Muscle layer of duodenum (tissue), 2 donors: Measurements from ENCODE around the gene NT5C2.
A peak's percentile ranks its signal among the peaks of the same experiment; 100 is the strongest.
"Not testable (repeated sequence)": the region's sequence is repeated elsewhere in the genome, so short reads cannot be mapped to it uniquely, and the experiment has no call there.

Experiments used
- H3K27ac ChIP-seq: one replicate; pipeline ENCODE4 v1.7.0; 2013; ENCODE audit warnings: mild to moderate bottlenecking, low read length
- H3K27me3 ChIP-seq: one replicate; pipeline ENCODE4 v1.7.0; 2013; ENCODE audit warnings: low read depth, mild to moderate bottlenecking, control low read depth, low read length
- H3K36me3 ChIP-seq, 2 donors: one replicate each; pipeline ENCODE4 v1.7.0; 2013; ENCODE audit warnings: low read length in 2 of 2, control low read depth in 1 of 2, mild to moderate bottlenecking in 1 of 2; ENCODE audit not compliant: insufficient read depth in 2 of 2, control insufficient read depth in 1 of 2
- H3K4me1 ChIP-seq, 2 donors: one replicate each; pipeline ENCODE4 v1.7.0; 2013; ENCODE audit warnings: low read length in 2 of 2, mild to moderate bottlenecking in 2 of 2, control low read depth in 1 of 2, moderate library complexity in 1 of 2; ENCODE audit not compliant: insufficient read depth in 2 of 2, control insufficient read depth in 1 of 2
- H3K4me3 ChIP-seq, 2 donors: one replicate each; pipeline ENCODE4 v1.7.0; 2013; ENCODE audit warnings: low read length in 2 of 2, low read depth in 1 of 2, mild to moderate bottlenecking in 1 of 2
- H3K9me3 ChIP-seq, 2 donors: one replicate each; pipeline ENCODE4 v1.7.0; 2013; ENCODE audit warnings: low read length in 2 of 2, control low read depth in 1 of 2, mild to moderate bottlenecking in 1 of 2; ENCODE audit not compliant: control insufficient read depth in 1 of 2
- donor health status: healthy.

The NT5C2 gene

DNA sequence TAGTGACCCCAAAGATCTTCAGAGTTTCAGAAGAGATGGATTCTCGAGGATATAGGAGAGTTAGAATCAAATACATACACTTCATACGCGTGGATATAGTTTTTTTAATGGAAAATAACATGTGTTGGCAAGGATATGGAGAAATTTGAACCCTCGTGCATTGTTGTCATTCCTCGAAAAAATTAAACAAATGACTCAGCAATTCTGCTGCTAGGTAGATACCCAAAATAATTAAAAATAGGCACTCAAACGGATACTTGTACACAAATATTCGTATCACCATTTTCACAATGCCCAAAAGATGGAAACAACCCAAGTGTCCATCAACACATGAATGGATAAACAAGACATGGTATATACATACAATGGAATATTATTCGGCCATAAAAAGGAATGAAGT, 5.6 kb upstream of the NT5C2 start:
- Histone ChIP-seq H3K27ac (no peak overlapping the region), H3K9me3 (no peaks in the 10 kb centered on the region), H3K4me1 (peaks cover 0 to 2% of the 10 kb centered on the region in 2 donors), H3K36me3 (no peaks in the 10 kb centered on the region), H3K27me3 (no peaks in the 10 kb centered on the region), H3K4me3 (no peak overlapping the region)

DNA sequence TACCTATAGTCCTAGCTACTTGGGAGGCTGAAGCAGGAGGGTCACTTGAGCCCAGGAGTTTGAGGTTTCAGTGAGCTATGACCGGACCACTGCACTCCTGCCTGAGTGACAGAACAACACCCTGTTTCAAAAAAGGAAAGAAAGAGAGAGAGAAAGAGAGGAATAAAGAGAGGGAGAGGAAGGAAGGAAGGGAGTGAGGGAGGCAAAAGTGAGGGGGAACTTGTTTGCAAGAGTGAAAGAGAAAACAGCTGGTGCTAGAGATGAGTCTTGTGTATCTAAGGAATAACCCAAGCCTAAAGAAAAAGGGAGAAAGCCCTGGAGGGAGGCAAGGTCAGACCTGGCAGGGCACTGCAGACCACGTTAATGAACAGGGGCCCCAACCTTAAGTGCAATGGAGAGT, 4.8 kb upstream of the NT5C2 start:
- no peaks in the 10 kb centered on the region for H3K36me3 ChIP-seq
- peaks cover 0 to 7% of the 10 kb centered on the region in 2 donors for H3K4me1 ChIP-seq
- no peak overlapping the region for H3K4me3 ChIP-seq
- peak overlapping the region; percentile 5 for H3K27ac ChIP-seq
- no peaks in the 10 kb centered on the region for H3K9me3 ChIP-seq
- H3K27me3 ChIP-seq, result no peaks in the 10 kb centered on the region

DNA sequence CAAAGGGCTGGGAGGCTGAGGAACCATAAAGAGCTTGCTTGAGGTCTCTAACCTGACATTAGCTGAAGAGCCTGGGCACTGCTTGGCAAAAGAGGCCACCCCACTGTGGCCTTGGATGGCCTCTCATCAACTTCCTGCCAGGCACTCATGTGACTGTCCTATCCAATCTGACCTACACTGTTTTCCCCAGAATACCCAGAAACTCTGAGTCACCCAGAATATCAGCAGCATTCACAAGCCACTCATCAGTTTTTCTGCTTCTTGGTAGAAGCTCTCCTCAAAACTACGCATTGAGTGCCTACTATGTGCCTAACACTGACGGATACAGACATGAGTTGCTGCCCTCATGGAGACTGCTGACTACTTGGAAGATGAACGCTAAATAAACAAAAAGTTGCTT, 4.1 kb upstream of the NT5C2 start:
- peak overlapping the region; percentile 43 for H3K27ac ChIP-seq

DNA sequence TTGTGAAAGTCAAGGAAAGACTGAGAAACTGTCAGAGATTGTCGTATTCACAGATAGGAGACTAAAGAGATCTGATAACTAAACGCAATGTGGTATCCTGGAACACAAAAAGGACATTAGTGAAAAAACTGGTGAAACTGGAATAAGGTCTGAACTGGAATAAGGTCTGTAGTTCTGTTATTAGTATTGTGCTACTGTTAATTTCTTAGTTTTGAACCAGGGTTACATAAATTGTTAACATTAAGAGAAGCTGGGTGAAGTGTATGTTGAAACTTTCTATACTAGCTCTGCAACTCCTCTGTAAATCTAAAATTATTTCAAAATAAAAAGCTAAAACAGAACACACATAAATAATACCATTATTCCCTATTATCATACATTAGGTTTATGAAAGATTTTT, 3.4 kb upstream of the NT5C2 start:
- H3K4me3 ChIP-seq, result no peak overlapping the region
- H3K9me3 ChIP-seq, result no peaks in the 10 kb centered on the region
- H3K36me3 ChIP-seq, result no peaks in the 10 kb centered on the region
- no peaks in the 10 kb centered on the region for H3K27me3 ChIP-seq
- peak overlapping the region; percentile 43 for H3K27ac ChIP-seq
- H3K4me1 ChIP-seq, result peaks cover 0 to 12% of the 10 kb centered on the region in 2 donors

More for the DNA sequence above, 4.1 kb upstream of the NT5C2 start:
- no peaks in the 10 kb centered on the region for H3K9me3 ChIP-seq
- H3K4me1 ChIP-seq, result peaks cover 0 to 7% of the 10 kb centered on the region in 2 donors
- no peak overlapping the region for H3K4me3 ChIP-seq
- no peaks in the 10 kb centered on the region for H3K36me3 ChIP-seq
- H3K27me3 ChIP-seq, result no peaks in the 10 kb centered on the region

DNA sequence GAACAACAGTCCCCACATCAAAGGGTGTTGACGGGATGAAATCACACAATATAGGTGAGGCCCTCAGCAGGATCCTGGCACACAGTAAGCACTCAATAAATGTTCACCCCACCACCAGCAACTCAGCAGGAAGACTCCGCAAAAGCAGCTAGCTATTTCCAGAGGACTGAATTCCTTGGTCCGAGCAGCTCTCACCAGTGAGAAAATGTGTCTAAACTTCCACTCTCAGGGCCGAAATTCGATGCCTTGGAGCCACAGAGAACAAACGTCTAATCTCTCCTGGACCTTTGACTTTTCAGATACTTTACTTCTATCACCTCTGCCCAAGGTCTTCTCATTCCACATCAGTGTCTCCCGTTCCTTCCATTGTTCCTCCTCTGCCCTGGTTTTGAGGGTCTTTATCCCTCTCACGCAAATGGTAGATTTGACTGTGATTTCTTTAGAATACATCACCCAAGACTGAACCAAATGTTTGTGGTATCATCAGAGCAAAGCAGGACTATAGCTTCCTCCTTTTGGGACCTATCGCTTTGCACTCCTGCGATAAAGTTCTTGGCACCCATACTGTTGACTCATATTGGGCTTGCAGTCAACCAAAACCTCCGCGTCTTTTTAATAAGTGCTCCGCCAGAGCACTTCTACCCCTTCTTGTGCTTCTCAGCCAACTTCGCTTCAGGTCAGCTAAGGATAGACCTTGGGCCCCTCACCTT, 903 bp upstream of the NT5C2 start:
- Histone ChIP-seq H3K9me3 (no peaks in the 10 kb centered on the region), H3K36me3 (no peaks in the 10 kb centered on the region), H3K4me1 (peaks cover 6 to 28% of the 10 kb centered on the region in 2 donors), H3K27me3 (no peaks in the 10 kb centered on the region), H3K4me3 (peak overlapping the region; percentile 41 to 83), H3K27ac (no peak overlapping the region)

DNA sequence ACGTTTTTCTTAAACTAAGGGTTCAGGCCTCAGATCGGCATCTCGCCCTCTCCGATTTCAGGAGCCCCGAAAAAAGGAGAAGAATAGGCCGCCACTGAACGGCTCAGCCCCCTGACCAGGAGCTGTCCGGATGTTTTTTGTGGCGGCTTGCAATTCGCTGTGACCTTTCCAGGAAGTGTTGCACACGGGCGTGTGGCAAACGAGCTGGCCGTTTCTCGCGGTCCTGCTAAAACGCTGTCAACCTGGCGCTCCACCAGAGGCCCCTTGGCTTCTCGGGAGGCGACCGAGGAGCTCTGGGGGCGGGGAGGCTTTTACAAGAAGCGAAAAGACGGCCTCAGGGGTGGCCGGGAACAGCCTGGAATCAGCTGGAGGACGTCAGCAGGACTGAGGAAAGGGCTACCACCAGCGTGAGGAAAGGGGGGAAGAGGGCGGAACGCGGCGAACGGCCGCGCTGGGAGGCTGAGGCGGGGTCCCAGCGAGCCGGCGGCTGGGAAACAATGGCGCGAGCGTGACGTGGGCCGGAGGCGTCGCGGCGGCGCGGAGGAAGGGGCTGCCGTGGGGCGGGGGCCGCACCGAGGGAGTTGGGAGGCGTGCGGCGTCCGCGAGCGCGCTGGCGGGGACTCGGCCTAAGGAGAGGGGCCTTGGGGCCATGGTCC, 493 bp downstream of the NT5C2 start:
- H3K4me1 ChIP-seq, result peaks cover 6 to 35% of the 10 kb centered on the region in 2 donors
- no peaks in the 10 kb centered on the region for H3K36me3 ChIP-seq
- H3K4me3 ChIP-seq, result peak overlapping the region; percentile 83 to 95
- peak overlapping the region; percentile 97 for H3K27ac ChIP-seq
- no peaks in the 10 kb centered on the region for H3K9me3 ChIP-seq
- no peaks in the 10 kb centered on the region for H3K27me3 ChIP-seq

DNA sequence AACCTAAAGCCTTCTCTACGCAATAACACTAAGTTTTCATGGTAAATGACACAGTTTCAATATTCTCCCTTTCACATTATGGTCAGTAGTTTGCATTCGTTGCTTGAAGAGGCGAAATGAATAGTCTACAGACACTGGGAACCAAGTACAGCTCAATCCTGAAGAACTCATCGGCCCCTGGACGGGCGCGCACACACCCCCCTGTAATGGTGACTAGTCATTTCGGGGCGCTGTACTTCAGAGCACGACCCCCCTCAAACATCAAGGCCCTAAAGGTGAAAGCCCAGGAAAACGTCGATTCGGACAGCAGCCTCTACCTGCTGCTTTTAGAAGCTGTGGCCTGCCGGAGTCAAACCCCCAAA, 1.0 kb downstream of the NT5C2 start:
- no peaks in the 10 kb centered on the region for H3K9me3 ChIP-seq
- H3K4me3 ChIP-seq, result peak overlapping the region; percentile 83 to 95
- peaks cover 6 to 35% of the 10 kb centered on the region in 2 donors for H3K4me1 ChIP-seq
- no peaks in the 10 kb centered on the region for H3K27me3 ChIP-seq
- H3K36me3 ChIP-seq, result no peaks in the 10 kb centered on the region
- H3K27ac ChIP-seq, result peak overlapping the region; percentile 97

GRCh38 chr10:103191198-103191597, 1.9 kb downstream of the NT5C2 start:
- Histone ChIP-seq H3K4me1 (peaks cover 6 to 36% of the 10 kb centered on the region in 2 donors), H3K4me3 (peak overlapping the region; percentile 83 to 95), H3K27ac (peak overlapping the region; percentile 97)
- not testable (repeated sequence) for H3K36me3 ChIP-seq, H3K9me3 ChIP-seq, H3K27me3 ChIP-seq

DNA sequence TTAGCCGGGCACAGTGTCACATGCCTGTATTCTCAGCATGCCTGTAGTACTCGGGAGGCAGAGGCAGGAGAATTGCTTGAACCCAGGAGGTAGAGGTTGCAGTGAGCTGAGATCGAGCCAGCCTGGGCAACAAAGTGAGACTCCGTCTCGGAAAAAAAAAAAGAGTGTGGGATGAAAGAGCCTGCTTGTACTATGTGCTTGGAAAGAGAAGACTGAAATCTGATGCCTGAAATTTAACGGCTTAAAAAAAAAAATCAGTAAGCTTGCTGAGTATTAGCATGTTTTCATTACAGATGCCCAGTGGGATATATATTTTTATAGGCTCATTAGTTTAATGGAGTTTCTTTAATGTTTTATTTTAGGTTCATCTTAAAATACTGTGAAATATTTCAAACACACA, 4.2 kb downstream of the NT5C2 start:
- no peak overlapping the region for H3K27ac ChIP-seq
- no peak overlapping the region for H3K4me3 ChIP-seq
- H3K36me3 ChIP-seq, result no peaks in the 10 kb centered on the region
- H3K9me3 ChIP-seq, result no peaks in the 10 kb centered on the region
- H3K4me1 ChIP-seq, result peaks cover 12 to 55% of the 10 kb centered on the region in 2 donors
- no peaks in the 10 kb centered on the region for H3K27me3 ChIP-seq

DNA sequence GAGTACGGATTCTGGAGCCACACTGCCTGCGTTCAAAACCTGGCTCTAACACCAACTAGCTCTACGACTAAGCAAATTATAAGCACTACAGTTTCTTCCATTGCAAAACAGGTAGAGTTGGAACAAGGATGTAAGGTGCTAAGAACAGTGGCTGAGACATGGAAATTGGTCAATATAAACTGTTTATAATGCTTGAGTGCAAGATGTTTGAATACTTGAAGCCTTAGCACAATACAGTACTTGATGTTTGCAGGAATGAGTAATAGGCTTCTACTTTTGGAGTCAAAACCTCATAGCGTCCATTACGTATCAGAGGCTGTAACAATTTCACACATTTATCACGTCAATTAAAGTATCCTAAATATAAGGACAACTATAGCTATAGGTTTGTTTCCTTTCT, 6.9 kb downstream of the NT5C2 start:
- Histone ChIP-seq H3K27ac (no peak overlapping the region), H3K4me3 (no peak overlapping the region), H3K4me1 (peaks cover 12 to 41% of the 10 kb centered on the region in 2 donors), H3K27me3 (no peaks in the 10 kb centered on the region), H3K9me3 (no peaks in the 10 kb centered on the region), H3K36me3 (no peaks in the 10 kb centered on the region)

- Histone ChIP-seq H3K27ac (no peak overlapping the region), H3K36me3 (peaks cover 0 to 4% of the 10 kb centered on the region in 2 donors), H3K4me3 (no peak overlapping the region), H3K27me3 (no peaks in the 10 kb centered on the region), H3K4me1 (peaks cover 6 to 29% of the 10 kb centered on the region in 2 donors), H3K9me3 (no peaks in the 10 kb centered on the region)
Observed at GRCh38 chr10:103184615-103185014, 8.5 kb downstream of the NT5C2 start.
